CD14-positive monocyte (primary cell): ENCODE data around the gene IL4R. TPM values are rescaled to one million over a fixed set of nuclear protein-coding genes. Genes with fewer than 3 reads are reported as not detected.

ENCODE experiments used
- DNase-seq, 3 donors: peaks; one replicate each; pipeline ENCODE4 v3.0.0-alpha.2; 2011 to 2022
- H2AFZ ChIP-seq: 2 replicates; pipeline ENCODE4 v1.6.0; 2012; ENCODE audit warnings: mild to moderate bottlenecking, low read depth, low read length, inconsistent platforms; ENCODE audit not compliant: insufficient read depth, poor library complexity, severe bottlenecking
- H3K27ac ChIP-seq, 2 donors: 1 replicate in 1 of 2; 2 replicates in 1 of 2; pipeline ENCODE4 v1.5.1; 2012 to 2013; ENCODE audit warnings: low read length in 2 of 2, control low read depth in 1 of 2, inconsistent platforms in 1 of 2, low read depth in 1 of 2, mild to moderate bottlenecking in 1 of 2
- H3K27me3 ChIP-seq, 2 donors: one replicate each; pipeline versions ENCODE4 v1.6.0 to v1.6.1; 2011 to 2013; ENCODE audit warnings: low read length in 2 of 2; ENCODE audit not compliant: control insufficient read depth in 2 of 2, insufficient read depth in 2 of 2
- H3K36me3 ChIP-seq, 2 donors: replicated peaks in 1 of 2; 1 replicate in 1 of 2; 2 replicates in 1 of 2; pipeline versions ENCODE4 v1.5.1 to v1.6.1; 2012 to 2013; ENCODE audit warnings: low read length in 2 of 2, control low read depth in 1 of 2, inconsistent platforms in 1 of 2, mild to moderate bottlenecking in 1 of 2; ENCODE audit not compliant: insufficient read depth in 2 of 2, control insufficient read depth in 1 of 2
- H3K4me1 ChIP-seq, 2 donors: 1 replicate in 1 of 2; 2 replicates in 1 of 2; pipeline versions ENCODE4 v1.5.1 to v1.6.1; 2012 to 2013; ENCODE audit warnings: low read length in 2 of 2, control low read depth in 1 of 2, inconsistent platforms in 1 of 2, mild to moderate bottlenecking in 1 of 2, moderate library complexity in 1 of 2; ENCODE audit not compliant: insufficient read depth in 2 of 2, control insufficient read depth in 1 of 2
- H3K4me2 ChIP-seq: replicated peaks from 2 replicates; pipeline ENCODE3; 2012; ENCODE audit warnings: low read length, moderate library complexity, mild to moderate bottlenecking; ENCODE audit not compliant: poor library complexity, severe bottlenecking; ENCODE audit errors: extremely low read depth
- H3K4me3 ChIP-seq, 3 experiments: fragments of 200-600 bp in 1 of 3; sonication (generic) in 1 of 3; replicated peaks in 1 of 3; 1 replicate in 2 of 3; 2 replicates in 1 of 3; pipeline ENCODE4 v1.5.1; 2011 to 2013; ENCODE audit warnings: low read length in 3 of 3, mild to moderate bottlenecking in 3 of 3, control low read depth in 2 of 3, low read depth in 2 of 3, inconsistent platforms in 1 of 3, moderate library complexity in 1 of 3
- H3K79me2 ChIP-seq: 2 replicates; pipeline ENCODE4 v1.6.0; 2012; ENCODE audit warnings: mild to moderate bottlenecking, control low read depth, inconsistent platforms, low read length, moderate library complexity; ENCODE audit not compliant: insufficient read depth
- H3K9ac ChIP-seq: 2 replicates; pipeline ENCODE4 v1.6.0; 2017; ENCODE audit warnings: low read length, mild to moderate bottlenecking; ENCODE audit not compliant: insufficient read depth, poor library complexity, severe bottlenecking
- H3K9me3 ChIP-seq, 2 donors: replicated peaks in 1 of 2; 1 replicate in 1 of 2; 2 replicates in 1 of 2; pipeline versions ENCODE4 v1.5.1 to v1.6.1; 2012 to 2013; ENCODE audit warnings: low read length in 2 of 2, control low read depth in 1 of 2; ENCODE audit not compliant: control insufficient read depth in 1 of 2, insufficient read depth in 1 of 2
- H4K20me1 ChIP-seq: 2 replicates; pipeline ENCODE4 v1.6.0; 2012; ENCODE audit warnings: mild to moderate bottlenecking, low read length, control low read depth, moderate library complexity; ENCODE audit not compliant: insufficient read depth
- H3K27ac Mint-ChIP-seq, 7 donors: one replicate each; pipeline ENCODE4 v1.8.0; 2020; ENCODE audit warnings: mild to moderate bottlenecking in 7 of 7, mixed read lengths in 7 of 7, moderate library complexity in 6 of 7, inconsistent platforms in 2 of 7
- H3K27me3 Mint-ChIP-seq, 3 donors: one replicate each; pipeline ENCODE4 v1.8.0; 2021 to 2022; ENCODE audit warnings: low read depth in 3 of 3, mild to moderate bottlenecking in 3 of 3, mixed read lengths in 3 of 3, moderate library complexity in 3 of 3, inconsistent platforms in 1 of 3
- H3K36me3 Mint-ChIP-seq, 2 donors: one replicate each; pipeline ENCODE4 v1.8.0; 2020; ENCODE audit warnings: mixed read lengths in 2 of 2, inconsistent platforms in 1 of 2, mild to moderate bottlenecking in 1 of 2
- H3K4me1 Mint-ChIP-seq: one replicate; pipeline ENCODE4 v1.8.0; 2020; ENCODE audit warnings: mild to moderate bottlenecking, mixed read lengths
- H3K4me3 Mint-ChIP-seq, 2 donors: one replicate each; pipeline ENCODE4 v1.8.0; 2020; ENCODE audit warnings: mild to moderate bottlenecking in 2 of 2, mixed read lengths in 2 of 2, moderate library complexity in 1 of 2
- H3K9me3 Mint-ChIP-seq, 7 donors: one replicate each; pipeline ENCODE4 v1.8.0; 2020 to 2022; ENCODE audit warnings: mixed read lengths in 7 of 7, mild to moderate bottlenecking in 6 of 7, moderate library complexity in 6 of 7, inconsistent platforms in 2 of 7
- CTCF ChIP-seq: fragments of 200-600 bp; IDR thresholded peaks from one replicate; pipeline ENCODE4 v1.8.0; 2022; ENCODE audit warnings: antibody characterized with exemption, mild to moderate bottlenecking
- WGBS: methylation state at CpG from one replicate; pipeline ENCODE4 v1.1.5; 2013; ENCODE audit warnings: missing lambda C conversion rate; ENCODE audit not compliant: insufficient coverage; 5-methylcytosine and 5-hydroxymethylcytosine counted together
- intact Hi-C, 2 donors: fragments of 100-400 bp; cut with micrococcal nuclease; formaldehyde crosslinking; loops; one replicate each; pipeline versions ENCODE4 v1.15.0 to v1.15.1; 2023
- polyA plus RNA-seq, 3 donors: library from polyadenylated mRNA; depleted of rRNA in 1 of 3; unstranded in 2 of 3; stranded (reverse) in 1 of 3; fragments of 300-500 nt in 2 of 3; fragments of >200 nt in 1 of 3; fragmentation: Illumina TruSeq in 2 of 3; gene quantifications; 1 replicate in 2 of 3; 2 replicates in 1 of 3; pipeline ENCODE4 v1.2.3, GENCODE V29; 2012 to 2021

IL4R gene
- polyA plus RNA-seq, 3 donors, result 25.1 to 80.4 (median 35.6) TPM

- Histone ChIP-seq H3K79me2 (no peaks in the 10 kb centered on the region), H4K20me1 (peaks cover 31% of the 10 kb centered on the region), H2AFZ (no peak overlapping the region), H3K27me3 (no peaks in the 10 kb centered on the region), H3K4me1 (peaks cover 16% of the 10 kb centered on the region in 2 donors), H3K9ac (no peak overlapping the region), H3K4me2 (no peak overlapping the region), H3K4me3 (no peak overlapping the region), H3K36me3 (peaks cover 48 to 49% of the 10 kb centered on the region in 2 donors), H3K27ac (no peak overlapping the region), H3K9me3 (peaks cover 0 to 2% of the 10 kb centered on the region in 2 donors)
- Mint-ChIP-seq H3K9me3 (peaks cover 0 to 4% (median 1%) of the 10 kb centered on the region in 7 donors), H3K4me3 (no peak overlapping the region), H3K36me3 (peaks cover 43 to 52% of the 10 kb centered on the region in 2 donors), H3K27ac (peak overlapping the region in 2 of 7 donors; percentile 9 to 12), H3K27me3 (no peaks in the 10 kb centered on the region), H3K4me1 (peaks cover 19% of the 10 kb centered on the region)
- WGBS, result 84% methylated on average over 4 of the region's 6 CpGs
- no peak for DNase-seq
- no peak for TF ChIP-seq CTCF
- intact Hi-C loops, result loop anchor here (5.0 kb wide), 3 partner anchors 93 to 132 kb away; no protein-coding TSS in a partner anchor
These were observed 50.8 kb downstream of the IL4R start for GRCh38 chr16:27364493-27365141.

- Histone ChIP-seq H3K4me2 (no peak overlapping the region), H3K27me3 (no peaks in the 10 kb centered on the region), H3K4me3 (no peak overlapping the region), H2AFZ (no peak overlapping the region), H3K4me1 (peaks cover 16% of the 10 kb centered on the region in 2 donors), H3K36me3 (peaks cover 40 to 41% of the 10 kb centered on the region in 2 donors), H4K20me1 (peaks cover 31% of the 10 kb centered on the region), H3K27ac (no peak overlapping the region), H3K9me3 (peaks cover 7% of the 10 kb centered on the region in 2 donors), H3K79me2 (no peaks in the 10 kb centered on the region), H3K9ac (no peak overlapping the region)
- intact Hi-C loops, result loop anchor here (5.0 kb wide), 3 partner anchors 92 to 133 kb away; no protein-coding TSS in a partner anchor
- Mint-ChIP-seq H3K9me3 (peaks cover 7 to 12% (median 8%) of the 10 kb centered on the region in 7 donors), H3K27me3 (peaks cover 0 to 3% (median 0%) of the 10 kb centered on the region in 3 donors), H3K36me3 (peaks cover 37 to 44% of the 10 kb centered on the region in 2 donors), H3K4me3 (no peak overlapping the region), H3K27ac (peak overlapping the region in 3 of 7 donors; percentile 66 to 88 (median 68)), H3K4me1 (peaks cover 23% of the 10 kb centered on the region)
- 96% methylated on average over 4 of the region's 7 CpGs for WGBS
- TF ChIP-seq CTCF, result no peak
- no peak for DNase-seq
These were observed 51.6 kb downstream of the IL4R start for GRCh38 chr16:27365142-27366089.
